GM10847 (cell line): ENCODE results near the gene PYM1.

Experiments
- POLR2A ChIP-seq: IDR thresholded peaks from 2 replicates; pipeline ENCODE4 v1.6.1; 2011; ENCODE audit not compliant: insufficient read length; ENCODE audit errors: extremely low read depth

PYM1 gene

GRCh38 chr12:55927588-55928502 is at the start of gene PYM1:
PYM1 (minus strand) TSS chr12:55927894; CDS start chr12:55927761, 133 bp downstream.
- TF ChIP-seq POLR2A = peak; percentile 74

GRCh38 chr12:55974308-55974730 is 46.6 kb upstream of the PYM1 start:
- no peak for TF ChIP-seq POLR2A

GRCh38 chr12:55973599-55974307 is 46.1 kb upstream of the PYM1 start, which contains the start of gene RAB5B:
RAB5B (plus strand) TSS chr12:55974078; CDS start chr12:55986961, 12,883 bp downstream.
- peak; percentile 86 for TF ChIP-seq POLR2A

GRCh38 chr12:55972911-55973598 is 45.4 kb upstream of the PYM1 start:
- TF ChIP-seq POLR2A = no peak

GRCh38 chr12:55972456-55972855 is 44.8 kb upstream of the PYM1 start:
- TF ChIP-seq POLR2A = no peak

- no peak for TF ChIP-seq POLR2A
Measured at GRCh38 chr12:55972042-55972441, 44.3 kb upstream of the PYM1 start.

- TF ChIP-seq POLR2A = no peak
Measured at GRCh38 chr12:55970775-55971174, 43.1 kb upstream of the PYM1 start.

- no peak for TF ChIP-seq POLR2A
Measured at GRCh38 chr12:55969356-55969755, 41.7 kb upstream of the PYM1 start.

- TF ChIP-seq POLR2A = peak; percentile 76
Measured at GRCh38 chr12:55966408-55967281, 39.0 kb upstream of the PYM1 start, which contains the start of gene CDK2. CDK2 (plus strand) TSS chr12:55966830; CDS start chr12:55967009, 179 bp downstream.

- no peak for TF ChIP-seq POLR2A
Measured at GRCh38 chr12:55965941-55966407, 38.3 kb upstream of the PYM1 start, which contains the start of gene PMEL. PMEL (minus strand) TSS chr12:55966042; CDS start chr12:55966011, 31 bp downstream.

- no peak for TF ChIP-seq POLR2A
Measured at GRCh38 chr12:55965240-55965639, 37.5 kb upstream of the PYM1 start.

- no peak for TF ChIP-seq POLR2A
Measured at GRCh38 chr12:55963760-55964159, 36.1 kb upstream of the PYM1 start.

GRCh38 chr12:55957106-55957859 is 29.6 kb upstream of the PYM1 start:
- no peak for TF ChIP-seq POLR2A
